ENCODE measurements around the gene IFIT3.
"Not testable (repeated sequence)": the region's sequence is repeated elsewhere in the genome, so short reads cannot be mapped to it uniquely, and the experiment has no call there.

Gene IFIT3
- long read RNA-seq, donor 1, transcript IFIT3-202 (2 exons, 2,496 nt) = major isoform, 5 of 5 reads
- long read RNA-seq, donor 1, partial matches to known transcripts = 0 of 5 reads
- long read RNA-seq, donor 1, other reads (novel, unspliced or antisense) = 0 of 5 reads
- long read RNA-seq, donor 2, partial matches to known transcripts = 0 of 4 reads
- long read RNA-seq, donor 2, other reads (novel, unspliced or antisense) = 0 of 4 reads
- long read RNA-seq, donor 3, partial matches to known transcripts = 0 of 4 reads
- long read RNA-seq, donor 3, other reads (novel, unspliced or antisense) = 0 of 4 reads
- long read RNA-seq, donor 4, partial matches to known transcripts = 0 of 4 reads
- long read RNA-seq, donor 4, other reads (novel, unspliced or antisense) = 0 of 4 reads
- long read RNA-seq, donor 5, partial matches to known transcripts = 0 of 4 reads
- long read RNA-seq, donor 5, other reads (novel, unspliced or antisense) = 0 of 4 reads
- long read RNA-seq, donor 6, partial matches to known transcripts = 0 of 4 reads
- long read RNA-seq, donor 6, other reads (novel, unspliced or antisense) = 0 of 4 reads
- long read RNA-seq, donor 7, transcript IFIT3-202 (2 exons, 2,496 nt) = major isoform, 7 of 7 reads
- long read RNA-seq, donor 7, partial matches to known transcripts = 0 of 7 reads
- long read RNA-seq, donor 7, other reads (novel, unspliced or antisense) = 0 of 7 reads
- long read RNA-seq, donor 8, transcript IFIT3-202 (2 exons, 2,496 nt) = major isoform, 5 of 6 reads
- long read RNA-seq, donor 8, partial matches to known transcripts = 0 of 6 reads
- long read RNA-seq, donor 8, other reads (novel, unspliced or antisense) = 0 of 6 reads

- DNase-seq = peak; percentile 85
These were observed at the start of gene IFIT3 for GRCh38 chr10:89327803-89328441. TSS of gene IFIT3 (plus strand) at chr10:89327997. CDS start at chr10:89328074, 77 bp downstream.

GRCh38 chr10:89278034-89278535, 49.7 kb upstream of the IFIT3 start:
- no peak for DNase-seq

GRCh38 chr10:89278900-89279392, 48.9 kb upstream of the IFIT3 start:
- no peak for DNase-seq

GRCh38 chr10:89279421-89279869, 48.4 kb upstream of the IFIT3 start:
- no peak for DNase-seq

GRCh38 chr10:89280508-89280907, 47.3 kb upstream of the IFIT3 start:
- DNase-seq = no peak

GRCh38 chr10:89281606-89282395, 46.0 kb upstream of the IFIT3 start:
- DNase-seq = no peak

GRCh38 chr10:89283025-89283935, 44.5 kb upstream of the IFIT3 start:
- DNase-seq = peak; percentile 61

GRCh38 chr10:89283936-89284475, 43.8 kb upstream of the IFIT3 start:
- DNase-seq = peak; percentile 71

- not testable (repeated sequence) for DNase-seq
These were observed 43.1 kb upstream of the IFIT3 start for GRCh38 chr10:89284711-89285110.

GRCh38 chr10:89285303-89285702, 42.5 kb upstream of the IFIT3 start:
- DNase-seq = not testable (repeated sequence)

- DNase-seq = no peak
These were observed 33.0 kb upstream of the IFIT3 start for GRCh38 chr10:89294721-89295239.

- no peak for DNase-seq
These were observed 32.2 kb upstream of the IFIT3 start for GRCh38 chr10:89295597-89295996.

- DNase-seq = no peak
These were observed 31.6 kb upstream of the IFIT3 start for GRCh38 chr10:89296220-89296648.

GRCh38 chr10:89297356-89297755, 30.4 kb upstream of the IFIT3 start:
- no peak for DNase-seq

GRCh38 chr10:89297791-89298190, 30.0 kb upstream of the IFIT3 start:
- DNase-seq = no peak

- no peak for DNase-seq
These were observed 28.8 kb upstream of the IFIT3 start for GRCh38 chr10:89299031-89299430.

- peak; percentile 39 for DNase-seq
These were observed 26.6 kb upstream of the IFIT3 start for GRCh38 chr10:89301232-89301631.

GRCh38 chr10:89301721-89302445, 25.9 kb upstream of the IFIT3 start, which contains the start of gene IFIT2:
TSS of gene IFIT2 (plus strand) at chr10:89302046. CDS start at chr10:89302124, 78 bp downstream.
- DNase-seq = peak; percentile 69

- DNase-seq = no peak
These were observed 25.2 kb upstream of the IFIT3 start for GRCh38 chr10:89302625-89303024.
